DOHH2 (cell line): ENCODE data around the gene DGKB.

Experiments used
- H3F3A ChIP-seq: fragments of 200-600 bp; sonication (generic), shearing (Covaris generic); 2 replicates; pipeline ENCODE4 v1.6.0; 2016; ENCODE audit warnings: antibody characterized with exemption, mild to moderate bottlenecking; ENCODE audit not compliant: control insufficient read depth, insufficient read depth
- H3K27ac ChIP-seq: fragments of 200-600 bp; sonication (generic); 2 replicates; pipeline ENCODE4 v1.5.1; 2014; ENCODE audit warnings: low read depth, mild to moderate bottlenecking, low read length, moderate library complexity
- H3K27me3 ChIP-seq: fragments of 200-600 bp; sonication (generic); 2 replicates; pipeline ENCODE4 v1.6.1; 2014; ENCODE audit warnings: mild to moderate bottlenecking, low read length, mixed read lengths; ENCODE audit not compliant: control insufficient read depth
- H3K36me3 ChIP-seq: fragments of 200-600 bp; sonication (generic); 2 replicates; pipeline ENCODE4 v1.6.1; 2014; ENCODE audit warnings: mild to moderate bottlenecking, low read length, moderate library complexity, mixed read lengths; ENCODE audit not compliant: control insufficient read depth
- H3K4me1 ChIP-seq: fragments of 200-600 bp; sonication (generic); 2 replicates; pipeline ENCODE4 v1.6.1; 2014; ENCODE audit warnings: mild to moderate bottlenecking, low read length, mixed read lengths; ENCODE audit not compliant: control insufficient read depth
- H3K4me2 ChIP-seq: fragments of 200-600 bp; sonication (generic); 2 replicates; pipeline ENCODE4 v1.6.0; 2014; ENCODE audit warnings: mild to moderate bottlenecking, low read length, moderate library complexity
- H3K4me3 ChIP-seq: fragments of 200-600 bp; sonication (generic); 2 replicates; pipeline ENCODE4 v1.5.1; 2014; ENCODE audit warnings: mild to moderate bottlenecking, low read length, mixed read lengths
- H3K79me2 ChIP-seq: fragments of 200-600 bp; sonication (generic); 2 replicates; pipeline ENCODE4 v1.6.1; 2014; ENCODE audit warnings: mild to moderate bottlenecking, low read length, mixed read lengths; ENCODE audit not compliant: control insufficient read depth
- H3K9me2 ChIP-seq: fragments of 200-600 bp; sonication (generic); replicated peaks from 2 replicates; pipeline ENCODE4 v1.6.1; 2014; ENCODE audit warnings: mild to moderate bottlenecking, low read length, mixed read lengths; ENCODE audit not compliant: control insufficient read depth
- H3K9me3 ChIP-seq: fragments of 200-600 bp; sonication (generic); 2 replicates; pipeline ENCODE4 v1.6.1; 2014; ENCODE audit warnings: antibody characterized with exemption, low read length, mixed read lengths; ENCODE audit not compliant: control insufficient read depth, insufficient read depth
- H4K20me1 ChIP-seq: fragments of 200-600 bp; sonication (generic); 2 replicates; pipeline ENCODE4 v1.6.0; 2014; ENCODE audit warnings: low read depth, mild to moderate bottlenecking, antibody characterized with exemption, low read length, moderate library complexity; ENCODE audit not compliant: control insufficient read depth, insufficient read depth
- EZH2phosphoT487 ChIP-seq: fragments of 200-600 bp; sonication (generic); IDR thresholded peaks from 2 replicates; pipeline ENCODE4 v1.6.1; 2017; ENCODE audit warnings: borderline replicate concordance, mild to moderate bottlenecking, antibody characterized with exemption, low read length, moderate library complexity, mixed read lengths
- TF ChIP-seq, protein P1 (sequence below): fragments of 200-600 bp; sonication (generic); IDR thresholded peaks from one replicate; pipeline ENCODE4 v1.5.1; 2014; ENCODE audit warnings: antibody characterized with exemption, mild to moderate bottlenecking, low read depth, low read length; ENCODE audit not compliant: poor library complexity, severe bottlenecking

The DGKB gene

DNA sequence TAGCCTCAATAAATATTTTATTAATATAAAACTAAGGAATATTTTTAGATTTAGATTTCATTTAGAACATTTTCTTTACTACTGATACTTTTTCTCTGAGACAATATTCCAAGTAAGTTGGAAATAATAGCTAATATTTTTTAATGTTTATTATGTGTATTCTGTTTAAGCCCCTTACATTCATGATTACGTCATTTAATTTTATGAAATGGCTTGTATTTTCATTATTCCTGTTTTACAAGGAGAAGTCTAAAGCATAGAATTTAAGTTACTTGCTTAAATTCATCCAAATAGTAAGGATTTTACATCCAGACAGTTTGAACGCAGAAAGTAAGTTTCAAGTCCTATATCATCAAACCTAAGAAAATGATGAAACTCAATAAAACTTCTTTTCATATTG is 6.1 kb downstream of the DGKB start:
- no peak overlapping the region for H3K27ac ChIP-seq
- H3K4me3 ChIP-seq: no peak overlapping the region
- H3K9me3 ChIP-seq: no peaks in the 10 kb centered on the region
- TF ChIP-seq, protein P1, sequence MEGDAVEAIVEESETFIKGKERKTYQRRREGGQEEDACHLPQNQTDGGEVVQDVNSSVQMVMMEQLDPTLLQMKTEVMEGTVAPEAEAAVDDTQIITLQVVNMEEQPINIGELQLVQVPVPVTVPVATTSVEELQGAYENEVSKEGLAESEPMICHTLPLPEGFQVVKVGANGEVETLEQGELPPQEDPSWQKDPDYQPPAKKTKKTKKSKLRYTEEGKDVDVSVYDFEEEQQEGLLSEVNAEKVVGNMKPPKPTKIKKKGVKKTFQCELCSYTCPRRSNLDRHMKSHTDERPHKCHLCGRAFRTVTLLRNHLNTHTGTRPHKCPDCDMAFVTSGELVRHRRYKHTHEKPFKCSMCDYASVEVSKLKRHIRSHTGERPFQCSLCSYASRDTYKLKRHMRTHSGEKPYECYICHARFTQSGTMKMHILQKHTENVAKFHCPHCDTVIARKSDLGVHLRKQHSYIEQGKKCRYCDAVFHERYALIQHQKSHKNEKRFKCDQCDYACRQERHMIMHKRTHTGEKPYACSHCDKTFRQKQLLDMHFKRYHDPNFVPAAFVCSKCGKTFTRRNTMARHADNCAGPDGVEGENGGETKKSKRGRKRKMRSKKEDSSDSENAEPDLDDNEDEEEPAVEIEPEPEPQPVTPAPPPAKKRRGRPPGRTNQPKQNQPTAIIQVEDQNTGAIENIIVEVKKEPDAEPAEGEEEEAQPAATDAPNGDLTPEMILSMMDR: no peak
- TF ChIP-seq EZH2phosphoT487: no peak
- H3K27me3 ChIP-seq: no peaks in the 10 kb centered on the region
- H4K20me1 ChIP-seq: no peaks in the 10 kb centered on the region
- no peak overlapping the region for H3K4me2 ChIP-seq
- no peaks in the 10 kb centered on the region for H3K36me3 ChIP-seq
- H3K9me2 ChIP-seq: no peaks in the 10 kb centered on the region
- no peaks in the 10 kb centered on the region for H3F3A ChIP-seq
- no peaks in the 10 kb centered on the region for H3K4me1 ChIP-seq
- H3K79me2 ChIP-seq: no peaks in the 10 kb centered on the region

DNA sequence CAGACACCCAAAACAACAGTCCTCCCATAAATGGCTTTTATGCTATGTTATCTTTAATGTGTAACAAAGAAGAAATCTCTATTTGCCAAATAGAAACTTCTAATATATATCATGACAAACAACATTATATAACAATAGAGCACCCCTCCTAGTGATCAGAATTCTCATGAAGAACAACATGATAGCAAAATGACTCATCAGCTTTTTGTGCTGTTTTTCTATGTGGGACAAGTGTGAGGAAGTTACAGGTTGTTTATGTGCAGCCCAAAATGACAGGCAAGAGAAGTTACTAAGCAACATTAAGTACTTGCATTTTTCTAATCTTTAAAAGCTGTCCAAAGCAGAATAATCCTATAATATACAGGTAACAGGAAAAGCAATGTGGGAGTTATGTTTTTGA is 7.7 kb downstream of the DGKB start:
- no peak overlapping the region for H3K27ac ChIP-seq
- no peaks in the 10 kb centered on the region for H3F3A ChIP-seq

DNA sequence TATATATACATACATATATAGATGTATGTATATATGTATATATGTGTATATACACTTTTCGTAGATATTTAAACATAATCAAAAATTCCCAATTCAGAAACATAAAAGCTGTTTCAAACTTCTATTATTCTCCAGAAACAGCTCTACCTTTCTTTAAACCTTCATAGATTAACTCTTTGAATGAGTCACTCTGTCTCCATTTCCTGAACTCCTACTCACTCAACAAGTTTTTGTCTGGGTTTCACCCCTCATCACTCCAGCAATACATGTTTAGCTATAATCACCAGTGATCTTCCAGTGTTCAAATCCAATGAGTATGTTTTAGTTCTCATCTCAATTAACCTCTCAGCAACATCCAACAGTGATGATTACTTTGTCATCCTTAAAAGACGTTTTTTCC is 9.6 kb downstream of the DGKB start:
- Histone ChIP-seq H3K4me1 (no peaks in the 10 kb centered on the region), H3K27ac (no peak overlapping the region), H3F3A (no peaks in the 10 kb centered on the region), H3K27me3 (no peaks in the 10 kb centered on the region), H3K4me2 (no peak overlapping the region), H3K9me2 (no peaks in the 10 kb centered on the region), H3K9me3 (no peaks in the 10 kb centered on the region), H4K20me1 (no peaks in the 10 kb centered on the region), H3K4me3 (no peak overlapping the region), H3K36me3 (no peaks in the 10 kb centered on the region), H3K79me2 (no peaks in the 10 kb centered on the region)
- TF ChIP-seq, protein P1: no peak
- no peak for TF ChIP-seq EZH2phosphoT487

More for the DNA sequence above, 7.7 kb downstream of the DGKB start:
- Histone ChIP-seq H3K4me3 (no peak overlapping the region), H3K79me2 (no peaks in the 10 kb centered on the region), H3K27me3 (no peaks in the 10 kb centered on the region), H3K4me2 (no peak overlapping the region), H4K20me1 (no peaks in the 10 kb centered on the region), H3K9me3 (no peaks in the 10 kb centered on the region), H3K36me3 (no peaks in the 10 kb centered on the region), H3K9me2 (no peaks in the 10 kb centered on the region), H3K4me1 (no peaks in the 10 kb centered on the region)
- TF ChIP-seq, protein P1: no peak
- no peak for TF ChIP-seq EZH2phosphoT487

DNA sequence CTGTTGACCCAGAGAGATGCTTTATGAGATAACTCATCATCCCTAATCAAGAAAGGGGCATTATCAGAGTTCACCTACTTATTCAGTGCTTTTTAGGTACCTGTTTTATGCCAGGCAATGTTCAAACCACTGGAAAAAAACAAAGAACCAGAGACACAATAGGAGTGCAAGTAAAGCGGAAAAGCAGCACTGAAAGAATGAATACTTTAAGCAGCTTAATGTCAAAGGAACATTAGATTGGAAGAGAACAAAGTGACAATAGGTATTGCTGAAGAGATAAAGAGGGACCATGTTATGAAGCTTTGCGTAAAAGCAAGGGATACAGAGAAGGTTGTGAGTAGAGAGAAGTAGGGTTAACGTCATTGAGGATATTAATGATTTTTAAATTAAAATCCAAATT is 11.3 kb downstream of the DGKB start:
- TF ChIP-seq, protein P1: no peak
- no peak for TF ChIP-seq EZH2phosphoT487
- H3K9me3 ChIP-seq: no peaks in the 10 kb centered on the region
- no peak overlapping the region for H3K4me2 ChIP-seq
- H3K27me3 ChIP-seq: no peaks in the 10 kb centered on the region
- H3K4me3 ChIP-seq: no peak overlapping the region
- no peaks in the 10 kb centered on the region for H3F3A ChIP-seq
- H3K9me2 ChIP-seq: no peaks in the 10 kb centered on the region
- H3K27ac ChIP-seq: no peak overlapping the region
- no peaks in the 10 kb centered on the region for H3K4me1 ChIP-seq
- H3K79me2 ChIP-seq: no peaks in the 10 kb centered on the region
- no peaks in the 10 kb centered on the region for H4K20me1 ChIP-seq
- H3K36me3 ChIP-seq: no peaks in the 10 kb centered on the region
